ENCODE results near the gene GATB. TPM values are rescaled to one million over a fixed set of nuclear protein-coding genes. Genes with fewer than 3 reads are reported as not detected.

The GATB gene
- total RNA-seq, 1 donor, result 15.5 TPM

DNA sequence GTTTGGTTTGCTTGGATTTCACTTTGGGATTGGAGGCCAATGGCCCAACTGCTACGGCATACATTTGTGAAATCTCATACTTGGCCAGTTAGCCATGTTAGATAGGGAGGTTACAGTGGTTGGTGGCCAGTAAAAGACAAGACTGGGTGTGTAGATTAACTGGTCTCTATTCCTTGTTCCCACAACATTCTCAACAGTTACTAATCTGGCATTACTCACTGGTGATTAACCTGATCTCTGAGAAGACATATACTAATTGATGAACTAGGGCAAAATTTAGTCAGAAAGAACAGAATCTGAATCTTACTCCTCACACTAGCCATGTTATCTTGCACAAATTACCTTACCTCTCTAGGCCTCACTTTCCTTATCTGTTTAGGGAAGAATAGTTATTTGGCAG is 33.4 kb downstream of the GATB start:
- no peak for DNase-seq (ENCODE audit: low read depth)
- no peak overlapping the region for H3K4me3 ChIP-seq (ENCODE audit: low read depth, low read length)
- TF ChIP-seq CTCF (IDR thresholded peaks at IDR 0.05; ENCODE audit: insufficient read depth, low read depth, low read length), result no peak

DNA sequence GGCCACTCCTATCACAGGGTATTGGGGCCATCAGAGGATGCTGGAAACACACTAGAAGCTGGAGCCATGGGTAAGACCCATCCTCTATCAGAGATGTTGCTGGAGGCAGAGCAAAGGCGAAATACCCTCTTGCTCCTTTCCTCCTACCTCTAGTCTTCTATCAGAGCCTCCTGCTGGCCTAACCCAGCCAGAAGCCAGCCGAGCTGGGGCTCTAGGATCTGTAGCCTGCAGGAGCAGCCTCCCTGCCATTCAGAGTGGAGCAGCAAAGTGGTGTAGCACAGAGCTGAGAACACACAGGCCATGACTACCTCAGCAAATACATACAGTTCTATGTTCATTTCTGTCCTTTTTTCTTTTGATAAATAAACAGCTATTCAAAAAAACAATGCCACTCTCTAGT is 35.7 kb downstream of the GATB start:
- H3K4me3 ChIP-seq (ENCODE audit: low read depth, low read length), result no peak overlapping the region
- no peak for DNase-seq (ENCODE audit: low read depth)
- no peak for TF ChIP-seq CTCF (IDR thresholded peaks at IDR 0.05; ENCODE audit: insufficient read depth, low read depth, low read length)

- no peak for DNase-seq (ENCODE audit: low read depth)
- H3K4me3 ChIP-seq (ENCODE audit: low read depth, low read length), result no peak overlapping the region
- TF ChIP-seq CTCF (IDR thresholded peaks at IDR 0.05; ENCODE audit: insufficient read depth, low read depth, low read length), result no peak
Observed at GRCh38 chr4:151721916-151722315, 38.9 kb downstream of the GATB start.

GRCh38 chr4:151721466-151721865 is 39.3 kb downstream of the GATB start:
- no peak for DNase-seq (ENCODE audit: low read depth)
- no peak overlapping the region for H3K4me3 ChIP-seq (ENCODE audit: low read depth, low read length)
- TF ChIP-seq CTCF (IDR thresholded peaks at IDR 0.05; ENCODE audit: insufficient read depth, low read depth, low read length), result no peak

GRCh38 chr4:151719956-151720334 is 40.9 kb downstream of the GATB start:
- DNase-seq (ENCODE audit: low read depth), result no peak
- TF ChIP-seq CTCF (IDR thresholded peaks at IDR 0.05; ENCODE audit: insufficient read depth, low read depth, low read length), result no peak

GRCh38 chr4:151718984-151719955 is 41.5 kb downstream of the GATB start:
- no peak for DNase-seq (ENCODE audit: low read depth)
- H3K4me3 ChIP-seq (ENCODE audit: low read depth, low read length), result no peak overlapping the region
- no peak for TF ChIP-seq CTCF (IDR thresholded peaks at IDR 0.05; ENCODE audit: insufficient read depth, low read depth, low read length)

More at GRCh38 chr4:151719956-151720334, 40.9 kb downstream of the GATB start:
- H3K4me3 ChIP-seq (ENCODE audit: low read depth, low read length), result no peak overlapping the region
